SK-N-SH treated with all-trans-retinoic acid at 6 μM for 48 hours (cell line): ENCODE data around the gene COL25A1.

Source experiments
- ATAC-seq: fragments of 200-7000 bp; cut with Tn5 transposase; 3 replicates; pipeline ENCODE4 v1.9.1; 2020; ENCODE audit warnings: mild to moderate bottlenecking, moderate library complexity
- BACH2 ChIP-seq: fragments of 250-450 bp; sonication (Bioruptor Pico); IDR thresholded peaks from 2 replicates; pipeline ENCODE4 v1.9.0; 2021; ENCODE audit warnings: mild to moderate bottlenecking, borderline replicate concordance
- CSDC2 ChIP-seq: fragments of 250-450 bp; sonication (Bioruptor Pico); IDR thresholded peaks from 2 replicates; pipeline ENCODE4 v1.5.0; 2020; ENCODE audit warnings: mild to moderate bottlenecking, moderate library complexity
- GLIS3 ChIP-seq: fragments of 250-450 bp; sonication (Bioruptor Pico); IDR thresholded peaks from 2 replicates; pipeline ENCODE4 v1.5.0; 2020; ENCODE audit warnings: mild to moderate bottlenecking, moderate library complexity
- OSR1 ChIP-seq: fragments of 250-450 bp; sonication (Bioruptor Pico); IDR thresholded peaks from 2 replicates; pipeline ENCODE4 v1.8.0; 2022; ENCODE audit warnings: moderate library complexity, mild to moderate bottlenecking, inconsistent platforms
- RARB ChIP-seq: fragments of 250-450 bp; sonication (Bioruptor Pico); IDR thresholded peaks from 2 replicates; pipeline ENCODE4 v1.8.0; 2021; ENCODE audit warnings: mild to moderate bottlenecking, moderate library complexity
- TCF4 ChIP-seq: fragments of 250-450 bp; sonication (Bioruptor Pico); IDR thresholded peaks from 2 replicates; pipeline ENCODE4 v1.8.0; 2021; ENCODE audit warnings: mild to moderate bottlenecking, moderate library complexity, borderline replicate concordance
- ZFP3 ChIP-seq: fragments of 250-450 bp; sonication (Bioruptor Pico); IDR thresholded peaks from 2 replicates; pipeline ENCODE4 v1.5.0; 2020; ENCODE audit warnings: mild to moderate bottlenecking, moderate library complexity
- ZFP30 ChIP-seq: fragments of 450-650 bp; formaldehyde crosslinking; IDR thresholded peaks from 2 replicates; pipeline ENCODE4 v1.5.0; 2022; ENCODE audit warnings: mild to moderate bottlenecking, moderate library complexity
- ZNF8 ChIP-seq: fragments of 450-650 bp; formaldehyde crosslinking; IDR thresholded peaks from 2 replicates; pipeline ENCODE4 v1.5.0; 2020; ENCODE audit warnings: mild to moderate bottlenecking, moderate library complexity
- TF ChIP-seq, protein P1 (sequence below): fragments of 250-450 bp; sonication (Bioruptor Pico); IDR thresholded peaks from 2 replicates; pipeline ENCODE4 v1.5.1; 2020; ENCODE audit warnings: low read depth, mild to moderate bottlenecking, moderate library complexity
- TF ChIP-seq, protein P2 (sequence below): fragments of 250-450 bp; sonication (Bioruptor Pico); IDR thresholded peaks from 2 replicates; pipeline ENCODE4 v1.5.1; 2021; ENCODE audit warnings: mild to moderate bottlenecking, moderate library complexity
- TF ChIP-seq, protein P3 (sequence below): fragments of 250-450 bp; sonication (Bioruptor Pico); IDR thresholded peaks from 2 replicates; pipeline ENCODE4 v1.8.0; 2021; ENCODE audit warnings: low read depth, mild to moderate bottlenecking, moderate library complexity, borderline replicate concordance
- TF ChIP-seq, protein P4 (sequence below): fragments of 250-450 bp; sonication (Bioruptor Pico); IDR thresholded peaks from 2 replicates; pipeline ENCODE4 v1.8.0; 2020; ENCODE audit warnings: mild to moderate bottlenecking, moderate library complexity, borderline replicate concordance

The COL25A1 gene

DNA sequence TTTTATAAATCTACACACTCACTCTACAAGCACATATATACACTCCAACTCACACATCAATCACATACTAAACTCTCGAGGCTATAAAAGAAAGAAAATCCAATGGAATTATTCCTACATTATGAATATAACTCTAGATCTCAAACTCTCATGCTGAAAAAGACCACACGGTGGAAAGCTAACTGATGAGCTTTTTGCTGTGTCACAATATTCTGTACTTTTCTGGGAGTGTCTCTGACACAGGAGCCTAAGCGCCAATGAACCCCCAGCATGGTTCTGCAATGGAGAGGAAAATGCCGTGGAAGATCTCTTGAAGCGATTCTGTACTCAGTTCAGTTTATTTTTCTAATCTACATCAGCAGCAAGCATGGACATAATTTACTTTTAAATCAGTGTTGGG, 415.4 kb downstream of the COL25A1 start:
- ATAC-seq = no peak
- TF ChIP-seq, protein P1, sequence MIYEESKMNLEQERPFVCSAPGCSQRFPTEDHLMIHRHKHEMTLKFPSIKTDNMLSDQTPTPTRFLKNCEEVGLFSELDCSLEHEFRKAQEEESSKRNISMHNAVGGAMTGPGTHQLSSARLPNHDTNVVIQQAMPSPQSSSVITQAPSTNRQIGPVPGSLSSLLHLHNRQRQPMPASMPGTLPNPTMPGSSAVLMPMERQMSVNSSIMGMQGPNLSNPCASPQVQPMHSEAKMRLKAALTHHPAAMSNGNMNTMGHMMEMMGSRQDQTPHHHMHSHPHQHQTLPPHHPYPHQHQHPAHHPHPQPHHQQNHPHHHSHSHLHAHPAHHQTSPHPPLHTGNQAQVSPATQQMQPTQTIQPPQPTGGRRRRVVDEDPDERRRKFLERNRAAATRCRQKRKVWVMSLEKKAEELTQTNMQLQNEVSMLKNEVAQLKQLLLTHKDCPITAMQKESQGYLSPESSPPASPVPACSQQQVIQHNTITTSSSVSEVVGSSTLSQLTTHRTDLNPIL (CRISPR knock-in tag) = no peak
- TF ChIP-seq, all 23 proteins: peak for 0

DNA sequence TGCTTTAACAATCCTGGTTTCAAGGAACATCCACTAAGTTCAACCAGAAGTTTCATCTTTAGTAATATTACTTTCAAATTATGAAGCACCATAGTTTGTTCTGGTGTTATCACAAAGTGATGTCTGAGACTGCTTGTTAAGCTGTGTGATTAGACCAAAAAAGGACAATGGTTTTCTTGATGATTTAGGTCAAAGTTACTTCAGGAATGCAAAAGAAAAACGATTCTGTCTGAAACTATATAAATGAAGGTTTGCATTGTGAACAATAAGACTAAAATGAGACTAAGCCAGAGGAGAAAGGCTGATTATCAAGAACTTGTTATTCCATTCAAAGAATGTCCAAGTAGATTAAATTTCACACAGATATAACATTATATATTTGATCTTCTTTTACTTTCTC, 417.2 kb downstream of the COL25A1 start:
- TF ChIP-seq, protein P2, sequence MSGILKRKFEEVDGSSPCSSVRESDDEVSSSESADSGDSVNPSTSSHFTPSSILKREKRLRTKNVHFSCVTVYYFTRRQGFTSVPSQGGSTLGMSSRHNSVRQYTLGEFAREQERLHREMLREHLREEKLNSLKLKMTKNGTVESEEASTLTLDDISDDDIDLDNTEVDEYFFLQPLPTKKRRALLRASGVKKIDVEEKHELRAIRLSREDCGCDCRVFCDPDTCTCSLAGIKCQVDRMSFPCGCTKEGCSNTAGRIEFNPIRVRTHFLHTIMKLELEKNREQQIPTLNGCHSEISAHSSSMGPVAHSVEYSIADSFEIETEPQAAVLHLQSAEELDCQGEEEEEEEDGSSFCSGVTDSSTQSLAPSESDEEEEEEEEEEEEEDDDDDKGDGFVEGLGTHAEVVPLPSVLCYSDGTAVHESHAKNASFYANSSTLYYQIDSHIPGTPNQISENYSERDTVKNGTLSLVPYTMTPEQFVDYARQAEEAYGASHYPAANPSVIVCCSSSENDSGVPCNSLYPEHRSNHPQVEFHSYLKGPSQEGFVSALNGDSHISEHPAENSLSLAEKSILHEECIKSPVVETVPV (CRISPR knock-in tag) = no peak
- no peak for TF ChIP-seq RARB (CRISPR knock-in tag)
- TF ChIP-seq, protein P3, sequence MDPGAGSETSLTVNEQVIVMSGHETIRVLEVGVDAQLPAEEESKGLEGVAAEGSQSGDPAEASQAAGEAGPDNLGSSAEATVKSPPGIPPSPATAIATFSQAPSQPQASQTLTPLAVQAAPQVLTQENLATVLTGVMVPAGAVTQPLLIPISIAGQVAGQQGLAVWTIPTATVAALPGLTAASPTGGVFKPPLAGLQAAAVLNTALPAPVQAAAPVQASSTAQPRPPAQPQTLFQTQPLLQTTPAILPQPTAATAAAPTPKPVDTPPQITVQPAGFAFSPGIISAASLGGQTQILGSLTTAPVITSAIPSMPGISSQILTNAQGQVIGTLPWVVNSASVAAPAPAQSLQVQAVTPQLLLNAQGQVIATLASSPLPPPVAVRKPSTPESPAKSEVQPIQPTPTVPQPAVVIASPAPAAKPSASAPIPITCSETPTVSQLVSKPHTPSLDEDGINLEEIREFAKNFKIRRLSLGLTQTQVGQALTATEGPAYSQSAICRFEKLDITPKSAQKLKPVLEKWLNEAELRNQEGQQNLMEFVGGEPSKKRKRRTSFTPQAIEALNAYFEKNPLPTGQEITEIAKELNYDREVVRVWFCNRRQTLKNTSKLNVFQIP (CRISPR knock-in tag) = no peak
- TF ChIP-seq CSDC2 (CRISPR knock-in tag) = no peak
- TF ChIP-seq BACH2 = no peak
- TF ChIP-seq ZFP3 (CRISPR knock-in tag) = no peak
- ATAC-seq = peak; percentile 28

DNA sequence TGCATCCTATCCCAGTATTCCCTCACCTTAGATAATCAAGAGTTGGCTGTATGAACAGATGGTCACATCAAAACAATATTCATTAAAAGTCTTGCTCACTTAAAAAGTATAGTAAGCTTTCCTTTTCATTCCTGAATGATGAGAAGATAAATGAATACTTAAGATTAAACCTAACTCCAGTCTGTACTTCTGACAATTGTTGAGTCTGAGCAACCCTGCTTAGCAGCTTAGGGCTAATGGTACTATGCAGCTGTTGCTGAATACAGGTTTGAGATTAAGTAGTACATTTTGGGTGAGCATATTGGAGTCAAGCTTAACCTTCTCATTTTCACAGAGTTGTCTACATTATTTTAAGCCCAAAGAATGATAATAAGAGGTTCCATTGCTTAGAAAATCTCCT, 417.9 kb downstream of the COL25A1 start:
- ATAC-seq = no peak; the same call in 2 of the 3 replicates

DNA sequence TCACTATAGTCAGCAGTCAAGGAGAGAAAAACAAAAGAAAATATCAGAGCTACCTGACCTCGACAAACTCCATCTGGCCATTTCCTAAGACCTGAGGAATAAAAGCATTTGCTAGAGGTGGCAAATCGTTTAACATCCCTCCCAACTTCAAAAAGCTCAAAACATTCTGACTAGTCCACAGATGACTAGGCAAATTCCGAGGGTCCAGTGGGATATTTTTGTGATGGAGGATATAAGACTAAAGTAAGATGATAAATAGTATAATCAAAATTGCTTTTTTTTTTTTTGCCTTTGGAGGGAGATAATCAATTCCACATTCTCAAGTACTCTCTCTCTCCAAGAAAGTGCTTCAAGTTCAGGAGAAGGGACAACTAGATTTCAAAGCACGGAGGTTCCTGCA, 420.5 kb downstream of the COL25A1 start:
- no peak for ATAC-seq
- TF ChIP-seq, protein P2 (CRISPR knock-in tag) = no peak
- TF ChIP-seq TCF4 (CRISPR knock-in tag) (no peak), ZFP30 (CRISPR knock-in tag) (no peak), GLIS3 (CRISPR knock-in tag) (no peak), OSR1 (CRISPR knock-in tag) (no peak), RARB (CRISPR knock-in tag) (no peak)

More for the DNA sequence above, 417.9 kb downstream of the COL25A1 start:
- TF ChIP-seq, protein P1 (CRISPR knock-in tag) = no peak
- TF ChIP-seq, protein P2 (CRISPR knock-in tag) = no peak

DNA sequence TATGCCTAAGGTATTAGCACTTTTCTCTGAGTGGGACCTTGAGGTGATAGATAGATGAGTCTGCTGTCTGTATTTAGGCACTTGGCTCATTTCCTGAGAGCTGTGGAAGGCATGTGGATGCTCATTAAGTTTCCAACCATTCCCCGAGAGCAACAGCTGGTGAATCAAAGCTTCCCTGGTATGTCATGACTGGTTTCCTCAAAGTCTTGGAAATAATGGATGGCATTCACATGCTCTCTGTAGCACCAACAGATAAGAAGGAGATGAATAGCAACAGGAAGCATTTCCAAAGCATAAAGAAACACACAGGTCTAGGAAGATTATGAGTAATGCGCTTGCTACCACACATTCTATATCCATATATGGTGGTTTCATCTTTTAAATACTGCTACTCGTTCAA, 421.3 kb downstream of the COL25A1 start:
- peak; percentile 75 for ATAC-seq
- no peak for TF ChIP-seq RARB (CRISPR knock-in tag)
- TF ChIP-seq, protein P3 (CRISPR knock-in tag) = no peak
- TF ChIP-seq ZFP3 (CRISPR knock-in tag) = no peak
- TF ChIP-seq OSR1 (CRISPR knock-in tag) = no peak
- no peak for TF ChIP-seq ZNF8 (CRISPR knock-in tag)
- TF ChIP-seq, protein P1 (CRISPR knock-in tag) = no peak
- no peak for TF ChIP-seq ZFP30 (CRISPR knock-in tag)
- TF ChIP-seq, protein P4, sequence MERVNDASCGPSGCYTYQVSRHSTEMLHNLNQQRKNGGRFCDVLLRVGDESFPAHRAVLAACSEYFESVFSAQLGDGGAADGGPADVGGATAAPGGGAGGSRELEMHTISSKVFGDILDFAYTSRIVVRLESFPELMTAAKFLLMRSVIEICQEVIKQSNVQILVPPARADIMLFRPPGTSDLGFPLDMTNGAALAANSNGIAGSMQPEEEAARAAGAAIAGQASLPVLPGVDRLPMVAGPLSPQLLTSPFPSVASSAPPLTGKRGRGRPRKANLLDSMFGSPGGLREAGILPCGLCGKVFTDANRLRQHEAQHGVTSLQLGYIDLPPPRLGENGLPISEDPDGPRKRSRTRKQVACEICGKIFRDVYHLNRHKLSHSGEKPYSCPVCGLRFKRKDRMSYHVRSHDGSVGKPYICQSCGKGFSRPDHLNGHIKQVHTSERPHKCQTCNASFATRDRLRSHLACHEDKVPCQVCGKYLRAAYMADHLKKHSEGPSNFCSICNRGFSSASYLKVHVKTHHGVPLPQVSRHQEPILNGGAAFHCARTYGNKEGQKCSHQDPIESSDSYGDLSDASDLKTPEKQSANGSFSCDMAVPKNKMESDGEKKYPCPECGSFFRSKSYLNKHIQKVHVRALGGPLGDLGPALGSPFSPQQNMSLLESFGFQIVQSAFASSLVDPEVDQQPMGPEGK = no peak
